HG03060 (cell line): Measurements from ENCODE around the gene UBLCP1.
A peak's percentile ranks its signal among the peaks of the same experiment; 100 is the strongest.
"Not testable (repeated sequence)": the region's sequence is repeated elsewhere in the genome, so short reads cannot be mapped to it uniquely, and the experiment has no call there.

ENCODE experiments used
- ATAC-seq: cut with Tn5 transposase; IDR thresholded peaks from one replicate; pipeline ENCODE4 v1.9.1; 2021; ENCODE audit warnings: low read depth, moderate number of reproducible peaks; ENCODE audit not compliant: unreplicated experiment

The UBLCP1 gene, protein sequence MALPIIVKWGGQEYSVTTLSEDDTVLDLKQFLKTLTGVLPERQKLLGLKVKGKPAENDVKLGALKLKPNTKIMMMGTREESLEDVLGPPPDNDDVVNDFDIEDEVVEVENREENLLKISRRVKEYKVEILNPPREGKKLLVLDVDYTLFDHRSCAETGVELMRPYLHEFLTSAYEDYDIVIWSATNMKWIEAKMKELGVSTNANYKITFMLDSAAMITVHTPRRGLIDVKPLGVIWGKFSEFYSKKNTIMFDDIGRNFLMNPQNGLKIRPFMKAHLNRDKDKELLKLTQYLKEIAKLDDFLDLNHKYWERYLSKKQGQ

GRCh38 chr5:159262859-159263568 is at the start of gene UBLCP1:
TSS of gene UBLCP1 (plus strand) at chr5:159263290. CDS start at chr5:159268916, 5,626 bp downstream.
- ATAC-seq, result peak; percentile 73

DNA sequence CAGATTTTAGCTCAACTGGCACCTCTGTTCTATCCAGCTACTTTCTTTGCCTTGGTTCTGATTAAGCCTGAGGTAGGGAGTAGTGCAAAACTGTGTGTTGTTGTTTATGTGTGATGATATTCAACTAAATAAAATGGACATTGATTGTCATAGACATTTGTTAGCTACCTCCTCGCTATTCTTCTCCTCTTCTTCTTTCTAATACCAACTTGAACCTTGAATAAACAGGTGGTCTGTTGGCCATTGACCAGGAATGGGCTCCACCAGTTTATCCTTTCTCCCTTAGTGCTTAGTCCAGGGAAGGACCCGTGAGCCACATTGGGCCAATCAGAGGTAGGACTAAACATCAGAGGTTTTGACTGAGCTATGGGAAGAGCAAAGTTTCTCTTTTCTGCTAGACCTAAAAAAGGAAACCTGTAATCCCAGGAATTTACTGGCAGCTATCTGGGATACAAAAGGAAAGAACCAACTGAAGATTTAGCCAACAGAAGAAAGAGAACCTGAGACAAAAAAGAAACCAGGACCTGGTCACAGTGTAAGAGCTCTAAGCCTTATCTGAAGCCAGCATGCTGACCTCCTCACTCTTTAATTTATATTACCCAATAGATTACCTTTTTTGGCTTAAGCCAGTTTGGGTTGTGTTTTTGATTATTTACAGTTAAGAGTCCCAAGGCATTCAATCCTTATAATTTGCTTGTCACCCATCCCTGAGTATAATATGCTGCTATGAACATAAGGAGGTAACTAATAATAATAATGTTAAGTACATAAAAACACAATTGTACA is 48.4 kb upstream of the UBLCP1 start:
- ATAC-seq, result no peak

DNA sequence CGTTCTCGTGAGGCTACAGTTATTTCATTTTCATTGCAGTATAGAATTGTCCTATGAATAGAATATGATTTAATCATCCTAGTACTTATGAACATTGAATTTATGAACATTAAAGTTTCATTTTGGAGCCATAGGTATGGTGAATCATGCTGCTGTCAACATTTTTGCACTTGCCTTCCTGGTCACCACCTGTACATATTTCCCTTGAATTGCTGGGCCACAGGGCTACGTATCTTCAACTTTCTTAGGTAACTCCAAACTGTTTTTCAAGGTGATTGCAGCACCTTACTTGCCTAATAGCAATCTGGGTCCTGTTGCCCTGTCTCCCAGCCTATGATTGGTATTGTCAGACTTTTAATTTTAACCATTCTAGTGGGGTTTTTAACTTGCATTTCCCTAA is 47.2 kb upstream of the UBLCP1 start:
- ATAC-seq, result no peak

DNA sequence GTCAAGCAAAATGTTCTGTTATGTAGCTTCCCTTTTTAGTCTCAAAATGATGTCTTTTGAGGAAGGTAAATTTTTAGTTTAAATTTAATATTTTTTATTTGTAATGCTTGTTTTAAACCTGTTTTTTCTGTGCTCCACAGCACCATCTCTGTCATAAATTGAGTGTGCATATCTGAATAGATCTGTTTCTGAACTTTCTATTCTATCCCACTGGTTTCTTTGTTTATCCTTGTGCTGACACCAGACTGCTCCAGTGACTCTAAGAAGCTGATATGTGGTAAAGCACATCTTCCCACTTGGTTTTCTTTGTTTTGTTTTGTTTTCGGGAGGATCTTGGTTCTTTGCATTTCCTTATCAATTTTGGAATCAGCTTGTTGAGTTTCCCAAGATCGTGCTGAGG is 46.6 kb upstream of the UBLCP1 start:
- no peak for ATAC-seq

- no peak for ATAC-seq
These were observed 45.9 kb upstream of the UBLCP1 start for GRCh38 chr5:159217236-159217635.

- ATAC-seq, result no peak
These were observed 44.5 kb upstream of the UBLCP1 start for GRCh38 chr5:159218595-159219023.

DNA sequence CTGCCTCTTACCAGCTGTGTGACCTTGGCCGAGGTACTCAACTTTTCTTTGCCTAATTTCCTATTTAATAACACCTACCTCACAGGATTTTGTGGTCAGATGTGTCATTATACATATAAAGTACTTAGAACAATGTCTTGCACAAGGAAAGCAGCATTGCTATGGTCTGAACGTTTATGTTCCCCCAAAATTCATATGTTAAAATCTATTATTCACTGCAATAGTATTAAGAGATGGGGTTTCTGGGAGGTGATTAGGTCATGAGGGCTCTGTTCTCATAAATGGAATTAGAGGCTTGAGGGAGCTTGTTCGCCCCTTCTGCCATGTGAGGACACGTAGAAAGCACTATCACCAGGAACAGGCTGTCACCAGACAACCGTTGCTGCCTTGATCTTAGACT is 42.9 kb upstream of the UBLCP1 start:
- ATAC-seq, result no peak

DNA sequence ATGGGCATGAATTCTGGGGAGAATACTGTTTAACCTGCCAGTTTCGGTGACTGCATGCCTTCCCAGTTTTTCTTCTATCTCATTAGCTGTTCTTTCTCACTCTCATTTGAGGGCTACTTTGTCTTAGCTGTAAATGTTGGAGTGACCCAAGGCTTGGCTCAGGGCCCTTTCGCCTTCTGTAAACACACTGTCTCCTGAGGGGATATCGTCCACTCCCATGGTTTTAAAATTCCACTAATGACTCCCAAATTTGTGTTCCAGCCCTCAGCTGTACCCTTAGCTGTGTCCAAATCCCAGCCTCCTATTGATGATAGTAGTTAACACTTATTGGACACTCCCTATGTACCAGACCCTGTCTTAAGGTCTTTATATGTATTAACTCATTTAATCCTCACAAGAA is 39.6 kb upstream of the UBLCP1 start:
- no peak for ATAC-seq

- no peak for ATAC-seq
These were observed 38.6 kb upstream of the UBLCP1 start for GRCh38 chr5:159224471-159224870.

- no peak for ATAC-seq
These were observed 36.6 kb upstream of the UBLCP1 start for GRCh38 chr5:159226451-159226850.

DNA sequence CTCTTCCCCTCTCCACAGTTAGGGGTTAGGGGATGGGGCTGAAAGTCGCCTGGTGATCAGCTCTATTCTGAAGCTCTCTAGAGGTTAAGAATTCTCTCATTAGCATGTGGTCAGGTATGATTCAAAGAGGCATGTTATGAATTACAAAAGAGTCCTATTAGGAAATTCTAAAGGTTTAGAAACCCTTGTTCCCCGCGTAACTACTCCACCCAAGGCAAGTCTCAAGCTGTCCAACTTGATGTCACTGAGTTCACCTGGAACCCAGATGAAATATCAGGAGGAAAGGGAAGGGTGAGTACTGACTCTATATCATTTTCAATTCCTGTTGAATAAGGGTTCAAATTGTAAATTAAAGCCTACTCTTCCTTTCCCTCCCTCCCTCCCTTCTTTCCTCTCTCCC is 35.6 kb upstream of the UBLCP1 start:
- no peak for ATAC-seq

DNA sequence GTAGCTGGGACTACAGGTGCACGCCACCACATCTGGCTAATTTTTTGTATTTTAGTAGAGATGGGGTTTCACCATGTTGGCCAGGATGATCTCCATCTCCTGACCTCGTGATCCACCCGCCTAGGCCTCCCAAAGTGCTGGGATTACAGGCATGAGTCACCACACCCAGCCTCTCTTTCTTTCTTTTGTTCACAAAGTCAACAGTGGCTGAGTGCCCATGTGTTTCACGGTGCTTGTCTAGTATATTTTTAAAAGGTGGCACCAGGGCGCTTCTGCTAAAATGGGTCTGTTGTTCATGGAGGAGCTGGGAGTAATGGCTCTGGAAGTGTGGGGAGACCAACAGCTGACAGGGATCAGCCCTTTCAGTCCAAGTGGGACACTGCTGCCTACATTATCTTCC is 35.0 kb upstream of the UBLCP1 start:
- ATAC-seq, result not testable (repeated sequence)

GRCh38 chr5:159230657-159231056 is 32.4 kb upstream of the UBLCP1 start:
- ATAC-seq, result no peak

DNA sequence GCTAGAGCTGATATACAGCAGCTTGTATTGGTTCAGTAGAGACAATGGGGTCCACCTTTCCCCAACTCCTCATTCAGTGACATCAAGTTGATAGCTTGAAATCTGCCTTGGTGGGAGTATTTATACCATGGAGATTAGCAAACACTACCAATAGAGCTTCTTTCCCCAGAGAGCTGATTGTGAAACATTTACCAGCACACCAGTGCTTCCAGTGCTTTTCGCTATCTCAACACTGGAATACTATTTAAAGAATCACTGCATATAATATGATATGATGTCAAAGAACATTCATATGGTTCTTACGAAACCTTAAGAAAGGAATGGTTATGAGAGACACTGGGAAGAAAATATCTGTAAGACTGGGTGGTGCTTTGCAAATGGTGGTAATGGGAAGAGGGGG is 31.9 kb upstream of the UBLCP1 start:
- no peak for ATAC-seq

- ATAC-seq, result not testable (repeated sequence)
These were observed 27.1 kb upstream of the UBLCP1 start for GRCh38 chr5:159235871-159236520.

GRCh38 chr5:159240301-159240870 is 22.7 kb upstream of the UBLCP1 start:
- no peak for ATAC-seq

DNA sequence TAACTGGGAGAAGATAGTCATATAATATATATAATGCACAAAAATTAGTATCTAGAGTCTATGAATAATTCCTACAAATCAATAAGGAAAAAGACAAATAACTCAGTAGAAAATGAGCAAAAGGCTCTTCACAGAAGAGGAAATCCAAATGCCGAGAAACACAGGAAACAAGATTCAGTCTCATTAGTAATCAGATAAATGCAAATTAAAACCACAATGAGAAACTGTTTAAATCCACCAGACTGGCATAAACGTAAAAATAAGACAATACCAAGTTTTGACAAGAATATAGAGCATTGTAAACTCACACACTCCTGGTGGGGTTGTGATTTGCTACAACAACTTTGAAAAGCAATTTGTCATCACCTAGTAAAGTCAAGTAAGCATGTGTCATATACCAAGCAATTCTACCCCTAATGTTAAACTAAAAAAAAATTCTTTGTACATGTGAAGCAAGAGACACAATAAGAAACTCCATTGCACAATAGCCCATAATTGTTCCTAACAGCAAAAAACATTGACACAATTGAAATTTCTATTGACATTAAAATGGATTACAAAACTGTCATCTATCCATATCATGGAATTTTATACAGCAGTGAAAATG is 21.0 kb upstream of the UBLCP1 start:
- ATAC-seq, result no peak

DNA sequence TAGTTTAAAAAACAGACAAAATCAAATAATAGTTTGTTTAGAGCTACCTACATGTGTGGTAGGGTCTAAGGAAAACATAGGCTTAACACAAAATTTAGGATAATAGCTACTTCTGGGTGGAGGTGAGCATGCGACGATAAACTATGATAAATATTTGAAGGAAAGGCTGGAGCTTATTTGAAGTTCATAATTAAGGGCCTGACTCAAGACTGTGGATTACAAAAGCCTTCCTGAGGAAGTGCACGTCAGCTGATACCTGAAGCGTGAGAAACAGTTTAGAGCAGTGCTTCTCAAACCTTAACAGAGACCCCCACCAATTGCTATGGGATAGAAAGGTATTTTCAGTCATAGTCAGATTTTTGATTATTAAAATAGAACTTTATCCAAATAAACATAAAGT is 20.4 kb upstream of the UBLCP1 start:
- ATAC-seq, result no peak

DNA sequence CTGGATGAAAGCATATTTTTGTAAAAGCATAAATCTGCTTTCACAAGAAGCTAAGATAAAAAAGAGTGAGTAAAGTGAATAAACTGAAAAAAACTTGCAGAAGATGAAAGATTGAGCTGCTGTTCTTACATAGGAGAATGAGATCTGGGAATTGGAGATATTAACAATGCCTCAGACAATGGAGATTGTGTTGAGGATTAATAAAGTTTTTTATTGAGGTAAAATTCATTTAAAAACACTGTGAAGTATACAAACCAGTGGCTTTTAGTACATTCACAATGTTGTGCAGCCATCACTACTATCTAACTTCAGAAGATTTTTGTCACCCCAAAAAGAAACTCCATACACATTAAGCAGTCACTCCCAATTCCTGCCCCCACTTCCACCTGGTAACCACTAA is 19.7 kb upstream of the UBLCP1 start:
- ATAC-seq, result no peak

DNA sequence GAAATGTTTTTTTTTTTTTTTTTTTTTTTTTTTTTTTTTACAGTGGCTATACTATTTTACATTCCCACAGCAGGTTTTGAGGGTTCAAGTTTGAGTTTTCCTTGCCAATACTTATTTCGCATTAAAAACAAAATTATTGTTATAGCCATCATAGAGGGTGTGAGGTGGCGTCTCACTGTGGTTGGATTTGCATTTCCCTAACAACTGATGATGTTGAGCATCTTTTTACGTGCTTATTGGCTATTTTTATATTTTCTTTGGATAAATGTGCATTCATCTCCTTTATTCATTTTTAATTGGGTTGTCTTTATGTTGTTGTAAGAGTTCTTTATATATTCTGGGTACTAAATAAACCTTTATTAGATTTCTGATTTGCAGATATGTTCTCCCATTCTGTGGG is 18.9 kb upstream of the UBLCP1 start:
- ATAC-seq, result no peak
